MCF 10A (cell line): ENCODE results near the gene NPAS1. TPM values are rescaled to one million over a fixed set of nuclear protein-coding genes. Genes with fewer than 3 reads are reported as not detected.
A peak's percentile ranks its signal among the peaks of the same experiment; 100 is the strongest.

Experiments used
- BruUV-seq: library from RNA; stranded (reverse); fragments of 400-500 nt; replicated peaks from 2 replicates; lab custom pipeline; 2021; lab: Mats Ljungman, UMichigan
- CTCF ChIA-PET: fragments of 300-600 bp; sonication (Branson Sonifier 250); formaldehyde crosslinking; extraction: SDS; loops from one replicate; lab custom pipeline; 2021; ENCODE audit warnings: antibody characterized with exemption, inconsistent platforms; lab: Yijun Ruan, JAX
- POLR2A ChIA-PET: fragments of 300-600, 350-650 bp; sonication (Branson Sonifier 250); formaldehyde crosslinking; extraction: SDS; loops from one replicate; lab custom pipeline; 2020; ENCODE audit warnings: antibody characterized with exemption, inconsistent platforms; lab: Yijun Ruan, JAX
- DNase-seq: peaks from one replicate; pipeline ENCODE4 v3.0.0-alpha.2; 2018; ENCODE audit not compliant: unreplicated experiment
- H3K27ac Mint-ChIP-seq: one replicate; pipeline ENCODE4 v1.8.0; 2022; ENCODE audit warnings: mild to moderate bottlenecking, low read depth, mixed read lengths; ENCODE audit not compliant: unreplicated experiment
- H3K27me3 Mint-ChIP-seq: one replicate; pipeline ENCODE4 v1.8.0; 2022; ENCODE audit warnings: mixed read lengths; ENCODE audit not compliant: insufficient read depth, unreplicated experiment
- H3K36me3 Mint-ChIP-seq: one replicate; pipeline ENCODE4 v1.8.0; 2022; ENCODE audit warnings: mild to moderate bottlenecking, moderate library complexity, mixed read lengths; ENCODE audit not compliant: insufficient read depth, unreplicated experiment
- H3K4me1 Mint-ChIP-seq: one replicate; pipeline ENCODE4 v1.8.0; 2022; ENCODE audit warnings: mixed read lengths; ENCODE audit not compliant: insufficient read depth, unreplicated experiment
- H3K4me3 Mint-ChIP-seq: one replicate; pipeline ENCODE4 v1.8.0; 2022; ENCODE audit warnings: mild to moderate bottlenecking, moderate library complexity, mixed read lengths; ENCODE audit not compliant: unreplicated experiment
- H3K9me3 Mint-ChIP-seq: one replicate; pipeline ENCODE4 v1.8.0; 2022; ENCODE audit warnings: mixed read lengths; ENCODE audit not compliant: unreplicated experiment
- CTCF ChIP-seq: fragments of 200-600 bp; IDR thresholded peaks from one replicate; pipeline ENCODE4 v1.8.0; 2022; ENCODE audit warnings: antibody characterized with exemption, mild to moderate bottlenecking; ENCODE audit not compliant: unreplicated experiment
- intact Hi-C: fragments of 100-400 bp; cut with micrococcal nuclease; formaldehyde crosslinking; loops from 2 replicates; pipeline ENCODE4 v1.14.1; 2022
- total RNA-seq: library from RNA; stranded (reverse); gene quantifications from 2 replicates; pipeline ENCODE4 v1.2.3, GENCODE V29; 2022

The NPAS1 gene
- total RNA-seq, 1 experiment from 2014 or later = 0.68 TPM

DNA sequence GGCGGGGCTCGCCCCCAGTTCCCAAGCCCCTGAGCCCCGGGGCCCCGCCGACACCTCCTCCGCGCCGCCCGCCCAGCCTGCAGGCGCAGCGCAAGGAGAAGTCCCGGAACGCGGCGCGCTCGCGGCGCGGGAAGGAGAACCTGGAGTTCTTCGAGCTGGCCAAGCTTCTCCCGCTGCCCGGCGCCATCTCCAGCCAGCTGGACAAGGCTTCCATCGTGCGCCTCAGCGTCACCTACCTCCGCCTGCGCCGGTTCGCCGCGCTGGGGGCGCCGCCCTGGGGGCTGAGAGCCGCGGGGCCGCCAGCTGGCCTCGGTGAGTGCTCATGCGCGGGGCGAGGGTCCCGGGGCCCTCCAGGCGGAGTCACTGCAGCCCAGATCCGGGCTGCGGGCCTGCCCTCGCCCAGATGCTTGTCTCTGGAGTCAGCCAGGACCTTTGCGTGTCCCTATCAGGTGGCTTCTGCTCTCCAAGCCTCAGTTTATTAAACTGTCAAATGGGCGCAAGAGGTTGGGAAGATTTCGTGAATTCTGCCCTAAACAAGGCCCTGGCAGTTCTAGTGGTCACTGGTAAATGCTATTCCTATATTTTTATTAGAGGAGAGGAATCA is 2.0 kb downstream of the NPAS1 start:
- TF ChIP-seq CTCF = no peak
- CTCF ChIA-PET = interaction anchor here (0.5 to 2.9 kb wide), 4 partner anchors 8 to 101 kb away, joined by 3 to 11 read pairs (median 4); no protein-coding TSS in a partner anchor
- DNase-seq = no peak
- peaks cover 1% of the 10 kb centered on the region for H3K36me3 Mint-ChIP-seq
- H3K27me3 Mint-ChIP-seq = peaks cover 30% of the 10 kb centered on the region
- POLR2A ChIA-PET = interaction anchor here (0.7 to 2.9 kb wide), 3 partner anchors 12 to 276 kb away, joined by 3 to 14 read pairs (median 6); no protein-coding TSS in a partner anchor
- intact Hi-C loops = no loop called here
- no peak overlapping the region for H3K27ac Mint-ChIP-seq
- H3K4me3 Mint-ChIP-seq = peak overlapping the region; percentile 72
- peaks cover 5% of the 10 kb centered on the region for H3K4me1 Mint-ChIP-seq
- BruUV-seq = no TSS peak
- H3K9me3 Mint-ChIP-seq = no peaks in the 10 kb centered on the region

DNA sequence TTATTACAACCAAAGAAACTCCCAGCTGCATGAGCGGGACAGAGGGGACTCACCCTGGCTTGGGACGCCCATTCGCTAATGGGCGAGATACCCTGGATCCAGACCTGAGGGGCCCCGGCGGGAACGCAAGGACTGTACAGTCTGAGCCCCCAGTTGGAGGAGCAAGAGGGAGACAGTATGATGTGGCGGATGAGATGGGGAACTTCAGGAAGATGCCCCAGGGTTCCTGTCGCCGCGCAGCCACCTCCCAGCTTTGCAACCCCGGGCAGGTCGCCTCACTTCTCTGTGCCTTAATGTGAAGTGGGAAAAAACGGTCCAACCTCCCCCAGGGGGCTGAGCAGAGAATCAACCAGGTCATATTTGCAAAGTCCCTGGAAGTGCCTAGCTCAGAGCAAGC is 2.5 kb downstream of the NPAS1 start:
- BruUV-seq = no TSS peak
- TF ChIP-seq CTCF = no peak
- Mint-ChIP-seq H3K27me3 (peaks cover 32% of the 10 kb centered on the region), H3K27ac (no peak overlapping the region), H3K36me3 (no peaks in the 10 kb centered on the region), H3K4me3 (no peak overlapping the region), H3K9me3 (no peaks in the 10 kb centered on the region), H3K4me1 (peaks cover 5% of the 10 kb centered on the region)
- ChIA-PET POLR2A (interaction anchor here (0.6 to 2.9 kb wide), 4 partner anchors 11 to 277 kb away, joined by 3 to 14 read pairs (median 4); no protein-coding TSS in a partner anchor), CTCF (interaction anchor here (0.5 to 2.9 kb wide), 4 partner anchors 9 to 100 kb away, joined by 3 to 11 read pairs (median 4); no protein-coding TSS in a partner anchor)
- DNase-seq = no peak
- intact Hi-C loops = no loop called here

GRCh38 chr19:47022541-47023447 is 3.2 kb downstream of the NPAS1 start:
- ChIA-PET CTCF (interaction anchor here (0.6 to 2.9 kb wide), 6 partner anchors 9 to 139 kb away, joined by 3 to 11 read pairs (median 3); no protein-coding TSS in a partner anchor), POLR2A (interaction anchor here (0.6 to 2.9 kb wide), 5 partner anchors 11 to 1605 kb away, joined by 3 to 14 read pairs (median 3); no protein-coding TSS in a partner anchor)
- H3K9me3 Mint-ChIP-seq = no peaks in the 10 kb centered on the region
- BruUV-seq = no TSS peak
- no peak overlapping the region for H3K4me3 Mint-ChIP-seq
- no peaks in the 10 kb centered on the region for H3K36me3 Mint-ChIP-seq
- intact Hi-C loops = no loop called here
- H3K27ac Mint-ChIP-seq = no peak overlapping the region
- DNase-seq = no peak
- no peak for TF ChIP-seq CTCF
- H3K27me3 Mint-ChIP-seq = peaks cover 38% of the 10 kb centered on the region
- H3K4me1 Mint-ChIP-seq = peaks cover 5% of the 10 kb centered on the region

- Mint-ChIP-seq H3K4me3 (no peak overlapping the region), H3K36me3 (no peaks in the 10 kb centered on the region), H3K27ac (no peak overlapping the region), H3K9me3 (no peaks in the 10 kb centered on the region), H3K4me1 (peaks cover 5% of the 10 kb centered on the region), H3K27me3 (peaks cover 45% of the 10 kb centered on the region)
- intact Hi-C loops = no loop called here
- DNase-seq = no peak
- CTCF ChIA-PET = interaction anchor here (0.6 to 2.9 kb wide), 3 partner anchors 10 to 33 kb away, joined by 3 to 11 read pairs (median 4); no protein-coding TSS in a partner anchor
- TF ChIP-seq CTCF = no peak
- BruUV-seq = no TSS peak
- POLR2A ChIA-PET = interaction anchor here (0.7 to 2.9 kb wide), 2 partner anchors 12 to 1604 kb away, joined by 3 to 14 read pairs; no protein-coding TSS in a partner anchor
Observed at GRCh38 chr19:47023448-47023794, 3.8 kb downstream of the NPAS1 start.
